HepG2 (cell line): Measurements from ENCODE around the gene TANGO2. TPM values are rescaled to one million over a fixed set of nuclear protein-coding genes. Genes with fewer than 3 reads are reported as not detected.

Experiments used
- ATF2 ChIP-seq: sonication (generic); formaldehyde crosslinking; IDR thresholded peaks from 2 replicates; pipeline ENCODE4 v1.4.0; 2020; ENCODE audit warnings: missing genetic modification reagents
- BCL6 ChIP-seq: IDR thresholded peaks from 2 replicates; pipeline ENCODE4 v1.6.1; 2016; ENCODE audit warnings: missing genetic modification reagents, missing compliant biosample characterization
- CBX1 ChIP-seq: IDR thresholded peaks from one replicate; pipeline ENCODE4 v1.6.1; 2016; ENCODE audit warnings: antibody characterized with exemption, low read depth
- CCAR2 ChIP-seq: fragments of 200-400 bp; formaldehyde crosslinking; optimal IDR thresholded peaks from 2 replicates; pipeline ENCODE3; 2018; ENCODE audit warnings: low read depth, mild to moderate bottlenecking, low read length, moderate library complexity
- HNF4G ChIP-seq, 2 experiments: sonication (generic) in 1 of 2; formaldehyde crosslinking in 1 of 2; IDR thresholded peaks; 2 replicates each; pipeline versions ENCODE4 v1.4.0 to v1.6.1; 2011 to 2020; ENCODE audit warnings: borderline replicate concordance in 2 of 2, low read depth in 2 of 2, mild to moderate bottlenecking in 2 of 2, low read length in 1 of 2, missing genetic modification reagents in 1 of 2, moderate library complexity in 1 of 2
- HOXA3 ChIP-seq: sonication (generic); formaldehyde crosslinking; IDR thresholded peaks from 2 replicates; pipeline ENCODE4 v1.5.0; 2020; ENCODE audit warnings: missing genetic modification reagents
- MAX ChIP-seq: IDR thresholded peaks from 2 replicates; pipeline ENCODE4 v1.6.1; 2012; ENCODE audit warnings: inconsistent platforms
- RAD51 ChIP-seq: fragments of 450-650 bp; IDR thresholded peaks from 2 replicates; pipeline ENCODE4 v1.6.1; 2016; ENCODE audit warnings: borderline replicate concordance
- RBM22 ChIP-seq: fragments of 200-400 bp; formaldehyde crosslinking; optimal IDR thresholded peaks from 2 replicates; pipeline ENCODE3; 2017; ENCODE audit warnings: mild to moderate bottlenecking, low read length, moderate library complexity
- ZC3H13 ChIP-seq: sonication (generic); formaldehyde crosslinking; IDR thresholded peaks from 2 replicates; pipeline ENCODE4 v1.8.1; 2023; ENCODE audit warnings: mild to moderate bottlenecking, missing genetic modification reagents, moderate library complexity
- ZNF136 ChIP-seq: sonication (generic); formaldehyde crosslinking; IDR thresholded peaks from 2 replicates; pipeline ENCODE4 v1.8.1; 2022; ENCODE audit warnings: low read depth, mild to moderate bottlenecking, moderate library complexity, missing genetic modification reagents
- polyA plus RNA-seq, 8 experiments: library from polyadenylated mRNA; depleted of rRNA in 3 of 8; stranded (reverse) in 7 of 8; unstranded in 1 of 8; fragments of >200 nt; fragmentation: Illumina TruSeq in 4 of 8; extraction: Trizol in 4 of 8; gene quantifications; 2 replicates each; pipeline versions ENCODE4 v1.2.1 to v1.2.3, GENCODE V29; 2011 to 2016; ENCODE audit warnings: low read depth in 4 of 8, missing spikeins in 1 of 8, mixed read lengths in 1 of 8; ENCODE audit not compliant: insufficient read depth in 1 of 8
- total RNA-seq, 5 experiments: library from RNA; depleted of rRNA; stranded (reverse); fragments of >200 nt; fragmentation: Illumina TruSeq; extraction: Trizol; gene quantifications; 2 replicates each; pipeline ENCODE4 v1.2.3, GENCODE V29; 2016; ENCODE audit warnings: low read depth in 1 of 5
- TF ChIP-seq, protein P1 (sequence below): sonication (generic); formaldehyde crosslinking; IDR thresholded peaks from 2 replicates; pipeline ENCODE4 v1.4.0; 2020; ENCODE audit warnings: missing genetic modification reagents
- TF ChIP-seq, protein P2 (sequence below): sonication (generic); formaldehyde crosslinking; IDR thresholded peaks from 2 replicates; pipeline ENCODE4 v1.4.0; 2020; ENCODE audit warnings: mild to moderate bottlenecking, missing genetic modification reagents
- TF ChIP-seq, protein P3 (sequence below): sonication (generic); formaldehyde crosslinking; IDR thresholded peaks from 2 replicates; pipeline ENCODE4 v1.5.1; 2020; ENCODE audit warnings: mild to moderate bottlenecking, moderate library complexity, missing genetic modification reagents
- TF ChIP-seq, protein P4 (sequence below): sonication (generic); formaldehyde crosslinking; IDR thresholded peaks from 2 replicates; pipeline ENCODE4 v1.8.1; 2023; ENCODE audit warnings: mild to moderate bottlenecking, missing genetic modification reagents, borderline replicate concordance

TANGO2 gene
- total and polyA plus RNA-seq, 2 of the 13 experiments (the other 11 are each of a cell fraction or from before 2014, with no cell fraction given), result 12.9 to 14.8 TPM

- TF ChIP-seq, protein P1, sequence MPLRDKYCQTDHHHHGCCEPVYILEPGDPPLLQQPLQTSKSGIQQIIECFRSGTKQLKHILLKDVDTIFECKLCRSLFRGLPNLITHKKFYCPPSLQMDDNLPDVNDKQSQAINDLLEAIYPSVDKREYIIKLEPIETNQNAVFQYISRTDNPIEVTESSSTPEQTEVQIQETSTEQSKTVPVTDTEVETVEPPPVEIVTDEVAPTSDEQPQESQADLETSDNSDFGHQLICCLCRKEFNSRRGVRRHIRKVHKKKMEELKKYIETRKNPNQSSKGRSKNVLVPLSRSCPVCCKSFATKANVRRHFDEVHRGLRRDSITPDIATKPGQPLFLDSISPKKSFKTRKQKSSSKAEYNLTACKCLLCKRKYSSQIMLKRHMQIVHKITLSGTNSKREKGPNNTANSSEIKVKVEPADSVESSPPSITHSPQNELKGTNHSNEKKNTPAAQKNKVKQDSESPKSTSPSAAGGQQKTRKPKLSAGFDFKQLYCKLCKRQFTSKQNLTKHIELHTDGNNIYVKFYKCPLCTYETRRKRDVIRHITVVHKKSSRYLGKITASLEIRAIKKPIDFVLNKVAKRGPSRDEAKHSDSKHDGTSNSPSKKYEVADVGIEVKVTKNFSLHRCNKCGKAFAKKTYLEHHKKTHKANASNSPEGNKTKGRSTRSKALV (CRISPR knock-in tag), result no peak
- no peak for TF ChIP-seq ZNF136 (CRISPR knock-in tag)
- TF ChIP-seq RAD51, result no peak
- no peak for TF ChIP-seq CCAR2
- TF ChIP-seq BCL6, result no peak
- TF ChIP-seq HNF4G (IDR thresholded peaks at IDR 0.05; ENCODE audit: borderline replicate concordance, low read depth, low read length), result peak; percentile 21; the same call in 1 of the 2 replicates
- TF ChIP-seq HNF4G (CRISPR knock-in tag; IDR thresholded peaks at IDR 0.05; ENCODE audit: borderline replicate concordance, low read depth), result no peak
- TF ChIP-seq MAX, result peak; percentile 47; the same call in 1 of the 2 replicates
- TF ChIP-seq, protein P2, sequence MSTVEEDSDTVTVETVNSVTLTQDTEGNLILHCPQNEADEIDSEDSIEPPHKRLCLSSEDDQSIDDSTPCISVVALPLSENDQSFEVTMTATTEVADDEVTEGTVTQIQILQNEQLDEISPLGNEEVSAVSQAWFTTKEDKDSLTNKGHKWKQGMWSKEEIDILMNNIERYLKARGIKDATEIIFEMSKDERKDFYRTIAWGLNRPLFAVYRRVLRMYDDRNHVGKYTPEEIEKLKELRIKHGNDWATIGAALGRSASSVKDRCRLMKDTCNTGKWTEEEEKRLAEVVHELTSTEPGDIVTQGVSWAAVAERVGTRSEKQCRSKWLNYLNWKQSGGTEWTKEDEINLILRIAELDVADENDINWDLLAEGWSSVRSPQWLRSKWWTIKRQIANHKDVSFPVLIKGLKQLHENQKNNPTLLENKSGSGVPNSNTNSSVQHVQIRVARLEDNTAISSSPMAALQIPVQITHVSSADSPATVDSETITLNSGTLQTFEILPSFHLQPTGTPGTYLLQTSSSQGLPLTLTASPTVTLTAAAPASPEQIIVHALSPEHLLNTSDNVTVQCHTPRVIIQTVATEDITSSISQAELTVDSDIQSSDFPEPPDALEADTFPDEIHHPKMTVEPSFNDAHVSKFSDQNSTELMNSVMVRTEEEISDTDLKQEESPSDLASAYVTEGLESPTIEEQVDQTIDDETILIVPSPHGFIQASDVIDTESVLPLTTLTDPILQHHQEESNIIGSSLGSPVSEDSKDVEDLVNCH, result no peak
- TF ChIP-seq ATF2 (CRISPR knock-in tag), result no peak
- 0 out of 2 replicates have a peak, but pooled peaks have one; percentile 24 for TF ChIP-seq ZC3H13
- TF ChIP-seq RBM22, result peak; percentile 93
- TF ChIP-seq, protein P3, sequence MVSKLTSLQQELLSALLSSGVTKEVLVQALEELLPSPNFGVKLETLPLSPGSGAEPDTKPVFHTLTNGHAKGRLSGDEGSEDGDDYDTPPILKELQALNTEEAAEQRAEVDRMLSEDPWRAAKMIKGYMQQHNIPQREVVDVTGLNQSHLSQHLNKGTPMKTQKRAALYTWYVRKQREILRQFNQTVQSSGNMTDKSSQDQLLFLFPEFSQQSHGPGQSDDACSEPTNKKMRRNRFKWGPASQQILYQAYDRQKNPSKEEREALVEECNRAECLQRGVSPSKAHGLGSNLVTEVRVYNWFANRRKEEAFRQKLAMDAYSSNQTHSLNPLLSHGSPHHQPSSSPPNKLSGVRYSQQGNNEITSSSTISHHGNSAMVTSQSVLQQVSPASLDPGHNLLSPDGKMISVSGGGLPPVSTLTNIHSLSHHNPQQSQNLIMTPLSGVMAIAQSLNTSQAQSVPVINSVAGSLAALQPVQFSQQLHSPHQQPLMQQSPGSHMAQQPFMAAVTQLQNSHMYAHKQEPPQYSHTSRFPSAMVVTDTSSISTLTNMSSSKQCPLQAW (CRISPR knock-in tag), result no peak
- no peak for TF ChIP-seq CBX1
- peak; percentile 43; the same call in 1 of the 2 replicates for TF ChIP-seq HOXA3
- TF ChIP-seq, protein P4, sequence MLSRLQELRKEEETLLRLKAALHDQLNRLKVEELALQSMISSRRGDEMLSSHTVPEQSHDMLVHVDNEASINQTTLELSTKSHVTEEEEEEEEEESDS (CRISPR knock-in tag), result no peak
Observed at GRCh38 chr22:20111045-20111688, 90.3 kb downstream of the TANGO2 start (continued).
